ENCODE measurements around the gene CD84.
"Not testable (repeated sequence)": the region's sequence is repeated elsewhere in the genome, so short reads cannot be mapped to it uniquely, and the experiment has no call there.

Gene CD84

GRCh38 chr1:160575112-160575664 is 4.1 kb downstream of the CD84 start:
- no peak for DNase-seq (ENCODE audit: low read depth in 2 of 3, low spot score in 1 of 3)

GRCh38 chr1:160570840-160571239 is 8.5 kb downstream of the CD84 start:
- DNase-seq (ENCODE audit: low read depth in 2 of 3, low spot score in 1 of 3): no peak

- DNase-seq (ENCODE audit: low read depth in 2 of 3, low spot score in 1 of 3): no peak
Measured at GRCh38 chr1:160569806-160570205, 9.5 kb downstream of the CD84 start.

GRCh38 chr1:160567858-160568682 is 11.2 kb downstream of the CD84 start:
- DNase-seq (ENCODE audit: low read depth in 2 of 3, low spot score in 1 of 3): peak; percentile 43 to 64 (median 53)

GRCh38 chr1:160567341-160567740 is 12.0 kb downstream of the CD84 start:
- DNase-seq (ENCODE audit: low read depth in 2 of 3, low spot score in 1 of 3): no peak

- no peak for DNase-seq (ENCODE audit: low read depth in 2 of 3, low spot score in 1 of 3)
Measured at GRCh38 chr1:160565564-160565963, 13.7 kb downstream of the CD84 start.

GRCh38 chr1:160563230-160563629 is 16.1 kb downstream of the CD84 start:
- DNase-seq (ENCODE audit: low read depth in 2 of 3, low spot score in 1 of 3): not testable (repeated sequence)

- not testable (repeated sequence) for DNase-seq (ENCODE audit: low read depth in 2 of 3, low spot score in 1 of 3)
Measured at GRCh38 chr1:160562745-160563144, 16.6 kb downstream of the CD84 start.

GRCh38 chr1:160560806-160561205 is 18.5 kb downstream of the CD84 start:
- no peak for DNase-seq (ENCODE audit: low read depth in 2 of 3, low spot score in 1 of 3)

- DNase-seq (ENCODE audit: low read depth in 2 of 3, low spot score in 1 of 3): no peak
Measured at GRCh38 chr1:160560045-160560705, 19.1 kb downstream of the CD84 start.

- DNase-seq (ENCODE audit: low read depth in 2 of 3, low spot score in 1 of 3): not testable (repeated sequence)
Measured at GRCh38 chr1:160559437-160559836, 19.9 kb downstream of the CD84 start.

GRCh38 chr1:160558660-160559380 is 20.5 kb downstream of the CD84 start:
- DNase-seq (ENCODE audit: low read depth in 2 of 3, low spot score in 1 of 3): no peak

GRCh38 chr1:160553778-160554177 is 25.5 kb downstream of the CD84 start:
- no peak for DNase-seq (ENCODE audit: low read depth in 2 of 3, low spot score in 1 of 3)

GRCh38 chr1:160552425-160552824 is 26.9 kb downstream of the CD84 start:
- DNase-seq (ENCODE audit: low read depth in 2 of 3, low spot score in 1 of 3): no peak

- peak; percentile 38 to 52 (median 47) for DNase-seq (ENCODE audit: low read depth in 2 of 3, low spot score in 1 of 3)
Measured at GRCh38 chr1:160550572-160551034, 28.7 kb downstream of the CD84 start.

- no peak for DNase-seq (ENCODE audit: low read depth in 2 of 3, low spot score in 1 of 3)
Measured at GRCh38 chr1:160549665-160550006, 29.7 kb downstream of the CD84 start.

- no peak for DNase-seq (ENCODE audit: low read depth in 2 of 3, low spot score in 1 of 3)
Measured at GRCh38 chr1:160548960-160549664, 30.2 kb downstream of the CD84 start.

- DNase-seq (ENCODE audit: low read depth in 2 of 3, low spot score in 1 of 3): no peak
Measured at GRCh38 chr1:160548183-160548582, 31.1 kb downstream of the CD84 start.

GRCh38 chr1:160547422-160547821 is 31.9 kb downstream of the CD84 start:
- no peak for DNase-seq (ENCODE audit: low read depth in 2 of 3, low spot score in 1 of 3)

- no peak for DNase-seq (ENCODE audit: low read depth in 2 of 3, low spot score in 1 of 3)
Measured at GRCh38 chr1:160546942-160547341, 32.4 kb downstream of the CD84 start.

- no peak for DNase-seq (ENCODE audit: low read depth in 2 of 3, low spot score in 1 of 3)
Measured at GRCh38 chr1:160544647-160545046, 34.6 kb downstream of the CD84 start.

Data from stimulated activated CD4-positive, alpha-beta T cell treated with anti-CD3 and anti-CD28 coated beads, Interleukin-12 subunit alpha, Interleukin-12 subunit beta, amount 100 ng/mL, for 48 hours (primary cell).